ENCODE data around the gene ZNF558. TPM values are rescaled to one million over a fixed set of nuclear protein-coding genes. Genes with fewer than 3 reads are reported as not detected.
"Not testable (repeated sequence)": the region's sequence is repeated elsewhere in the genome, so short reads cannot be mapped to it uniquely, and the experiment has no call there.

ZNF558 gene
- total RNA-seq, 1 experiment from 2014 or later = 18.7 TPM

DNA sequence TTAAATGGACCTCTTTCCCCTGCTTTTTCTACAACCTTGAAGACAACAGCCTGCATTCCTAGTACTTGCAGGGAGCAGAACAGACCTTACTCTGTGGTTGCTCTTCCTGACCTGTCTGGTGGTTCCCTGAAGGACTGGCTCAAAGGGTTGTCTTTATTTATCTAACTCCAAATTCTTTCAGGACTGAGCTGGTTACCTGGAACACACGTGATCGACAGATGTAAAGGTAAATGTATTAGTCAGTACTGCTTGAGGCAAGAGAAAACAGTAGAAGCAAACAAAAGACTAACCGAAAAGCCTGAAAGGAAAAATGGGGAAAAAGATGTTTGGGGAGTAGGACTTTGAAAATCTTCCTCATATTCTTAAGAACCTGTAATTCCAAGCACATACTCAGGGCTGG lies 17.9 kb downstream of the ZNF558 start:
- no peak overlapping the region for H3K27ac ChIP-seq (ENCODE audit: low read depth, low read length, poor library complexity, severe bottlenecking)
- DNase-seq (ENCODE audit: low spot score) = no peak
- CTCF ChIA-PET = no interaction called here
- no peaks in the 10 kb centered on the region for H3K27me3 ChIP-seq (replicated peaks; ENCODE audit: insufficient read depth, low read depth, low read length, poor library complexity)
- intact Hi-C loops (cut with micrococcal nuclease; ENCODE audit: unreplicated experiment) = no loop called here
- H3K4me3 ChIP-seq (ENCODE audit: low read depth, low read length, poor library complexity, severe bottlenecking) = no peak overlapping the region
- no peak for TF ChIP-seq EZH2 (IDR thresholded peaks at IDR 0.05; ENCODE audit: borderline replicate concordance, low read depth, low read length, poor library complexity, severe bottlenecking)
- TF ChIP-seq, protein P1, sequence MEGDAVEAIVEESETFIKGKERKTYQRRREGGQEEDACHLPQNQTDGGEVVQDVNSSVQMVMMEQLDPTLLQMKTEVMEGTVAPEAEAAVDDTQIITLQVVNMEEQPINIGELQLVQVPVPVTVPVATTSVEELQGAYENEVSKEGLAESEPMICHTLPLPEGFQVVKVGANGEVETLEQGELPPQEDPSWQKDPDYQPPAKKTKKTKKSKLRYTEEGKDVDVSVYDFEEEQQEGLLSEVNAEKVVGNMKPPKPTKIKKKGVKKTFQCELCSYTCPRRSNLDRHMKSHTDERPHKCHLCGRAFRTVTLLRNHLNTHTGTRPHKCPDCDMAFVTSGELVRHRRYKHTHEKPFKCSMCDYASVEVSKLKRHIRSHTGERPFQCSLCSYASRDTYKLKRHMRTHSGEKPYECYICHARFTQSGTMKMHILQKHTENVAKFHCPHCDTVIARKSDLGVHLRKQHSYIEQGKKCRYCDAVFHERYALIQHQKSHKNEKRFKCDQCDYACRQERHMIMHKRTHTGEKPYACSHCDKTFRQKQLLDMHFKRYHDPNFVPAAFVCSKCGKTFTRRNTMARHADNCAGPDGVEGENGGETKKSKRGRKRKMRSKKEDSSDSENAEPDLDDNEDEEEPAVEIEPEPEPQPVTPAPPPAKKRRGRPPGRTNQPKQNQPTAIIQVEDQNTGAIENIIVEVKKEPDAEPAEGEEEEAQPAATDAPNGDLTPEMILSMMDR (conservative IDR thresholded peaks at IDR 0.05; ENCODE audit: low read depth, low read length) = no peak
- BruUV-seq (replicated peaks) = no TSS peak
- no peaks in the 10 kb centered on the region for H3K4me1 ChIP-seq (ENCODE audit: insufficient read depth, low read length, poor library complexity, severe bottlenecking)
- H3K9me3 ChIP-seq (ENCODE audit: low read depth, low read length, poor library complexity, severe bottlenecking) = peaks cover 74% of the 10 kb centered on the region
- POLR2A ChIA-PET (ENCODE audit: low non-redundant PET) = no interaction called here
- peaks cover 91% of the 10 kb centered on the region for H3K36me3 ChIP-seq (ENCODE audit: insufficient read depth, low read length, poor library complexity, severe bottlenecking)

DNA sequence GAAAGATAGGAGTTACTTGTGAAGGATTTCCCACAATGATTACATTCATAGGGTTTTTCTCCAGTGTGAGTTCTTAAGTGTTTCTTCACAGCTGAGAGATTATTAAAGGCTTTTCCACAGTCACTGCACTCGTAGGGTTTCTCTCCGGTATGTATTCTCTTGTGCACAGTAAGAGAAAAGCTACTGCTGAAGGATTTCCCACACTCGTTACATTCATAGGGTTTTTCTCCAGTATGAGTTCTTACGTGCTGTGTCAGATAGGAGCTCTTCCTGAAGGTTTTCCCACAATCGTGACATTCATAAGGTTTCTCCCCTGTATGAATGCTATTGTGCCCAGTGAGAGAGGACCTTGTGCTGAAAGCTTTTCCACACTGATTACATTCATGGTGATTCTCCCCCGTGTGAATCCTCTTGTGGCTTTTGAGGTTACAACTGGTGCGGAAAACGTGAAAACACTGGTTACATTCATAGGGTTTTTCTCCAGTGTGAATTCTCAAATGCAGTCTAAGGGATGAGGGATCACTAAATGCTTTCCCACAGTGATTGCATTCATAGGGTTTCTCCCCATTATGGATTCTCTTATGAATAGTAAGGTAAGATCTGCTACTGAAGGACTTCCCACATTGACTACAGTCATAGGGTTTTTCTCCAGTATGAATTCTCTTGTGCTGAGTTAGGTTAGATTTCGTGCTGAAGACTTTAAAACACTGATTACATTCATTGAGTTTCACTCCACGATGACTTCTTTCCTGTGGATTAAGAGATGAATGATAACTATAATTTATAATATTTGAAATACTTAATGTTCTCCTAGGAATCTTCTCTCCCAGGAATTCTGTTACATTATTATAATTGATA lies 20.6 kb downstream of the ZNF558 start:
- DNase-seq (ENCODE audit: low spot score) = no peak
- H3K4me1 ChIP-seq (ENCODE audit: insufficient read depth, low read length, poor library complexity, severe bottlenecking) = no peaks in the 10 kb centered on the region
- ChIA-PET CTCF (no interaction called here), POLR2A (ENCODE audit: low non-redundant PET) (no interaction called here)
- H3K36me3 ChIP-seq (ENCODE audit: insufficient read depth, low read length, poor library complexity, severe bottlenecking) = peaks cover 88% of the 10 kb centered on the region
- intact Hi-C loops (cut with micrococcal nuclease; ENCODE audit: unreplicated experiment) = no loop called here
- no peak for TF ChIP-seq EZH2 (IDR thresholded peaks at IDR 0.05; ENCODE audit: borderline replicate concordance, low read depth, low read length, poor library complexity, severe bottlenecking)
- H3K9me3 ChIP-seq (ENCODE audit: low read depth, low read length, poor library complexity, severe bottlenecking) = peaks cover 87% of the 10 kb centered on the region
- no peak overlapping the region for H3K4me3 ChIP-seq (ENCODE audit: low read depth, low read length, poor library complexity, severe bottlenecking)
- no peak overlapping the region for H3K27ac ChIP-seq (ENCODE audit: low read depth, low read length, poor library complexity, severe bottlenecking)
- H3K27me3 ChIP-seq (replicated peaks; ENCODE audit: insufficient read depth, low read depth, low read length, poor library complexity) = no peaks in the 10 kb centered on the region
- BruUV-seq (replicated peaks) = no TSS peak

DNA sequence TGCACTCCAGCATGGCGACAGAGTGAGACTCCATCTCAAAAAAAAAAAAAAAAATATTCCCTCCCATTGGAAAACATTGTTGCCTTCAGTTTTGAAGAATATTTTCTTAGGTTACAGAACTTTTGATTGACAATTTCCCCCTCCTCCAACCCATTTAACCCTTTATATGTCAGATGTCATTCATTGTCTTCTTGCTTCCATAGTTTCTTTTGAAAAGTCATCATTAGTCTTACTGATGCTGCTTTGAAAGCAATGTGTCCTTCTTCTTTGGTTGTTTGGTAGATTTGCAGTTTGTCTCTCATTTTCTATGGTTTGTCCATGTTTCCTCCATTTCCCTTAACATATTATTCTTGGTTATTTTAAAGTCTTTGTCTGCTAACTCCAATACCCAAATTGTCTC lies 25.4 kb downstream of the ZNF558 start:
- Histone ChIP-seq H3K4me3 (ENCODE audit: low read depth, low read length, poor library complexity, severe bottlenecking) (no peak overlapping the region), H3K4me1 (ENCODE audit: insufficient read depth, low read length, poor library complexity, severe bottlenecking) (no peaks in the 10 kb centered on the region), H3K9me3 (ENCODE audit: low read depth, low read length, poor library complexity, severe bottlenecking) (peaks cover 51% of the 10 kb centered on the region), H3K27ac (ENCODE audit: low read depth, low read length, poor library complexity, severe bottlenecking) (no peak overlapping the region), H3K27me3 (replicated peaks; ENCODE audit: insufficient read depth, low read depth, low read length, poor library complexity) (no peaks in the 10 kb centered on the region), H3K36me3 (ENCODE audit: insufficient read depth, low read length, poor library complexity, severe bottlenecking) (peaks cover 43% of the 10 kb centered on the region)
- POLR2A ChIA-PET (ENCODE audit: low non-redundant PET) = no interaction called here
- intact Hi-C loops (cut with micrococcal nuclease; ENCODE audit: unreplicated experiment) = no loop called here
- TF ChIP-seq, protein P1 (conservative IDR thresholded peaks at IDR 0.05; ENCODE audit: low read depth, low read length) = no peak
- no peak for TF ChIP-seq EZH2 (IDR thresholded peaks at IDR 0.05; ENCODE audit: borderline replicate concordance, low read depth, low read length, poor library complexity, severe bottlenecking)
- no TSS peak for BruUV-seq (replicated peaks)
- CTCF ChIA-PET = no interaction called here
- no peak for DNase-seq (ENCODE audit: low spot score)

DNA sequence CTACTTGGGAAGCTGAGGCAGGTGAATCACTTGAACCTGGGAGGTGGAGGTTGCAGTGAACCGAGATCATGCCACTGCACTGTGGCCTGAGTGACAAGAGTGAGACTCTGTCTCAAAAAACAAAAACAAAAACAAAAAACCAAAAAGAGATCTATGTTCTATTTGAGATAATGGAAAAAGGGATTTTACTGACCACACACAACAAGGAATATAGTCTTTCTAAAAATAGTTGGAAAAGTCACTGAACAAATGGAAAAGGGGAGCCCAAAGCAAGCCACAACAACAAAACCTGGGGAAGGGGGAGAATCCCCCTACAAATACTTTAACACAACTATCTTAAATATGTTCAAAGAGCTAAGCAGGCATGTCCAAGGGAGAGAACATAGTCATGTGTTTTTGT lies 37.3 kb downstream of the ZNF558 start:
- no peak for TF ChIP-seq EZH2 (IDR thresholded peaks at IDR 0.05; ENCODE audit: borderline replicate concordance, low read depth, low read length, poor library complexity, severe bottlenecking)
- TF ChIP-seq, protein P1 (conservative IDR thresholded peaks at IDR 0.05; ENCODE audit: low read depth, low read length) = no peak
- no peak for DNase-seq (ENCODE audit: low spot score)
- no peaks in the 10 kb centered on the region for H3K36me3 ChIP-seq (ENCODE audit: insufficient read depth, low read length, poor library complexity, severe bottlenecking)
- peaks cover 9% of the 10 kb centered on the region for H3K9me3 ChIP-seq (ENCODE audit: low read depth, low read length, poor library complexity, severe bottlenecking)
- intact Hi-C loops (cut with micrococcal nuclease; ENCODE audit: unreplicated experiment) = no loop called here
- POLR2A ChIA-PET (ENCODE audit: low non-redundant PET) = no interaction called here
- CTCF ChIA-PET = no interaction called here
- no peak overlapping the region for H3K27ac ChIP-seq (ENCODE audit: low read depth, low read length, poor library complexity, severe bottlenecking)
- H3K27me3 ChIP-seq (replicated peaks; ENCODE audit: insufficient read depth, low read depth, low read length, poor library complexity) = no peaks in the 10 kb centered on the region
- BruUV-seq (replicated peaks) = no TSS peak
- no peaks in the 10 kb centered on the region for H3K4me1 ChIP-seq (ENCODE audit: insufficient read depth, low read length, poor library complexity, severe bottlenecking)
- H3K4me3 ChIP-seq (ENCODE audit: low read depth, low read length, poor library complexity, severe bottlenecking) = no peak overlapping the region

DNA sequence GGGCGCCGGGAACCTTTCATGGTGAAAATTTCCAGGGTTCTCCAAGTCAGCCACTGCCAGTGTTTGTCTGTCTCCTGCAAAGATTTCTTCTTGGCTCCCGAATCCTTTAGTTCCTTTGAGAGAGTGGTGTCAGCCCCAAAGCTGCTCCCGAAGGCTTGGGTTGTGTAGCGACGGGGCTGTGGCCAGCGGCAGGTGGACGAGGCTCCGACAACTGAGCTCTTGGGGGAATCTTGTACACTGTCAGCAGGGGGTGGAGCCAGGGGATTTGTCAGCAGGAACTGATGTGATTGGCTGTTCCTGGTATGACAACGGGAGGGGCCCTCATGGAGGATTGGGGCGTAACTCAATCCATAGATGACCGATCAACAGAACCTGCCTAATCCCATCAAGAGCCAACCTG lies 58.5 kb downstream of the ZNF558 start:
- H3K9me3 ChIP-seq (ENCODE audit: low read depth, low read length, poor library complexity, severe bottlenecking); DNase-seq (ENCODE audit: low spot score); H3K27me3 ChIP-seq (replicated peaks; ENCODE audit: insufficient read depth, low read depth, low read length, poor library complexity); H3K4me1 ChIP-seq (ENCODE audit: insufficient read depth, low read length, poor library complexity, severe bottlenecking); intact Hi-C loops (cut with micrococcal nuclease; ENCODE audit: unreplicated experiment); H3K27ac ChIP-seq (ENCODE audit: low read depth, low read length, poor library complexity, severe bottlenecking); POLR2A ChIA-PET (ENCODE audit: low non-redundant PET); BruUV-seq (replicated peaks); H3K4me3 ChIP-seq (ENCODE audit: low read depth, low read length, poor library complexity, severe bottlenecking); CTCF ChIA-PET; H3K36me3 ChIP-seq (ENCODE audit: insufficient read depth, low read length, poor library complexity, severe bottlenecking): not testable (repeated sequence)

Measured in A673 (cell line).